DMS53 treated with DMSO at 0.1 percent for 48 hours (cell line): ENCODE measurements around the gene NEDD8.

ENCODE experiments used
- DNase-seq: peaks from one replicate; lab custom pipeline; 2025; ENCODE audit not compliant: unreplicated experiment; lab: John Stamatoyannopoulos, UW

NEDD8 gene

GRCh38 chr14:24264298-24264697 is 32.1 kb upstream of the NEDD8 start:
- DNase-seq = no peak

GRCh38 chr14:24263848-24264247 is 31.7 kb upstream of the NEDD8 start:
- DNase-seq = no peak

- no peak for DNase-seq
Observed at GRCh38 chr14:24262821-24263733, 30.9 kb upstream of the NEDD8 start, which contains the start of gene TGM1. TSS of gene TGM1 (minus strand) at chr14:24263177. CDS start at chr14:24262352, 825 bp downstream.

- DNase-seq = no peak
Observed at GRCh38 chr14:24261969-24262327, 29.8 kb upstream of the NEDD8 start.

GRCh38 chr14:24261256-24261968 is 29.2 kb upstream of the NEDD8 start:
- no peak for DNase-seq

- no peak for DNase-seq
Observed at GRCh38 chr14:24260780-24261157, 28.6 kb upstream of the NEDD8 start.

- DNase-seq = no peak
Observed at GRCh38 chr14:24260026-24260779, 28.0 kb upstream of the NEDD8 start.

- DNase-seq = no peak
Observed at GRCh38 chr14:24259282-24260025, 27.3 kb upstream of the NEDD8 start.

- no peak for DNase-seq
Observed at GRCh38 chr14:24258548-24259265, 26.5 kb upstream of the NEDD8 start.

- DNase-seq = no peak
Observed at GRCh38 chr14:24258119-24258518, 26.0 kb upstream of the NEDD8 start.

- no peak for DNase-seq
Observed at GRCh38 chr14:24256960-24257359, 24.8 kb upstream of the NEDD8 start.

- no peak for DNase-seq
Observed at GRCh38 chr14:24255931-24256711, 24.0 kb upstream of the NEDD8 start.

GRCh38 chr14:24255438-24255837 is 23.3 kb upstream of the NEDD8 start:
- no peak for DNase-seq

- no peak for DNase-seq
Observed at GRCh38 chr14:24254630-24255392, 22.6 kb upstream of the NEDD8 start.

- no peak for DNase-seq
Observed at GRCh38 chr14:24253936-24254335, 21.8 kb upstream of the NEDD8 start.

- DNase-seq = no peak
Observed at GRCh38 chr14:24252289-24253124, 20.3 kb upstream of the NEDD8 start.

GRCh38 chr14:24251880-24252288 is 19.7 kb upstream of the NEDD8 start:
- no peak for DNase-seq

GRCh38 chr14:24250354-24250753 is 18.2 kb upstream of the NEDD8 start:
- DNase-seq = no peak
